Fibroblast of lung (primary cell): ENCODE data around the gene ATXN1L. TPM values are rescaled to one million over a fixed set of nuclear protein-coding genes. Genes with fewer than 3 reads are reported as not detected.

ENCODE experiments used
- DNase-seq, 2 donors: peaks; one replicate each; pipeline versions ENCODE4 v3.0.0 to v3.0.0-alpha.2; 2010; ENCODE audit warnings: low read depth in 2 of 2
- H2AFZ ChIP-seq: 2 replicates; pipeline ENCODE4 v1.5.1; 2012; ENCODE audit warnings: low read length, control low read depth, inconsistent platforms
- H3K27ac ChIP-seq: 2 replicates; pipeline ENCODE4 v1.5.1; 2011; ENCODE audit warnings: low read length, control low read depth; ENCODE audit not compliant: insufficient read depth
- H3K27me3 ChIP-seq: 2 replicates; pipeline ENCODE4 v1.5.1; 2011; ENCODE audit warnings: mild to moderate bottlenecking, low read length; ENCODE audit not compliant: control insufficient read depth, insufficient read depth
- H3K36me3 ChIP-seq: 2 replicates; pipeline ENCODE4 v1.5.1; 2011; ENCODE audit warnings: low read length; ENCODE audit not compliant: control insufficient read depth, insufficient read depth
- H3K4me1 ChIP-seq: 2 replicates; pipeline ENCODE4 v1.5.1; 2011; ENCODE audit warnings: low read length; ENCODE audit not compliant: control insufficient read depth, insufficient read depth; ENCODE audit errors: extremely low read depth
- H3K4me2 ChIP-seq: 2 replicates; pipeline ENCODE4 v1.5.1; 2011; ENCODE audit warnings: low read length, control low read depth; ENCODE audit not compliant: insufficient read depth; ENCODE audit errors: extremely low read depth
- H3K4me3 ChIP-seq, 4 experiments: fragments of 200-600 bp in 1 of 4; sonication (generic) in 1 of 4; replicated peaks in 1 of 4; 2 replicates each; pipeline ENCODE4 v1.5.1; 2011 to 2016; ENCODE audit warnings: low read length in 4 of 4, low read depth in 3 of 4, mild to moderate bottlenecking in 3 of 4, control low read depth in 2 of 4, inconsistent platforms in 1 of 4, mixed read lengths in 1 of 4; ENCODE audit not compliant: insufficient read depth in 1 of 4; ENCODE audit errors: control extremely low read depth in 1 of 4
- H3K79me2 ChIP-seq: 2 replicates; pipeline ENCODE4 v1.5.1; 2012; ENCODE audit warnings: mild to moderate bottlenecking, low read length, inconsistent platforms; ENCODE audit not compliant: control insufficient read depth, insufficient read depth
- H3K9ac ChIP-seq: 2 replicates; pipeline ENCODE4 v1.5.1; 2011; ENCODE audit warnings: mild to moderate bottlenecking, low read length, control low read depth; ENCODE audit not compliant: insufficient read depth
- H3K9me3 ChIP-seq: 2 replicates; pipeline ENCODE4 v1.5.1; 2012; ENCODE audit warnings: low read depth, low read length; ENCODE audit not compliant: control insufficient read depth, insufficient read depth
- H4K20me1 ChIP-seq: 2 replicates; pipeline ENCODE4 v1.5.1; 2011; ENCODE audit warnings: low read length; ENCODE audit not compliant: control insufficient read depth, insufficient read depth; ENCODE audit errors: extremely low read depth
- EZH2 ChIP-seq: IDR thresholded peaks from 2 replicates; pipeline ENCODE4 v1.5.1; 2012; ENCODE audit warnings: low read length, control low read depth, mild to moderate bottlenecking; ENCODE audit errors: missing control alignments
- polyA plus RNA-seq, 2 donors: library from polyadenylated mRNA; depleted of rRNA in 1 of 2; stranded (reverse) in 1 of 2; unstranded in 1 of 2; fragments of >200 nt; gene quantifications; 2 replicates each; pipeline ENCODE4 v1.2.1, GENCODE V29; 2011 to 2012; ENCODE audit warnings: missing spikeins in 1 of 2
- total RNA-seq: library from RNA; depleted of rRNA; stranded (reverse); fragments of >200 nt; gene quantifications from 2 replicates; pipeline ENCODE4 v1.2.1, GENCODE V29; 2014
- TF ChIP-seq, protein P1 (sequence below), 2 donors: IDR thresholded peaks in 1 of 2; conservative IDR thresholded peaks in 1 of 2; 1 replicate in 1 of 2; 2 replicates in 1 of 2; pipeline ENCODE4 v1.5.1; 2011 to 2012; ENCODE audit warnings: low read length in 2 of 2, control low read depth in 1 of 2, inconsistent platforms in 1 of 2, low read depth in 1 of 2, mild to moderate bottlenecking in 1 of 2

Gene ATXN1L
- total and polyA plus RNA-seq, 2 donors (not counting 1 experiment from before 2014, with no cell fraction given), result 11.5 to 13.2 TPM

DNA sequence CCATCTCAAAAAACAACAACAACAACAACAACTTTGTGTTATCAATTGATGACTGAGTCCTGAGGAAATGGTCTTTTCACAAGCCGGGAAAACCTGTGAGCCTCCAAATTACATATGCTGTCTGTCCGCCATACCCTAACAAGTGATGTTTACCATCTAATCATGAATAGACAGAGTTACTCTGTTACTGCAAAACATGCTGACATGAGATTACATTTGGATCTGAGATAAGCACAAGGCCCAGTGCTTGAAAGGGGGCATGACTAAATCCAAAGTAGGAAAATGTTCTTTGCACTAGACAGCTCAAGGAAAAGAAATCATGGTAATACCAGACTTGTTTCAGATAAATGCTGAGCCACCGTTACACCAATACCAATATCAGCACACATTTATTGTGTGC lies 8.6 kb upstream of the ATXN1L start:
- H3K9me3 ChIP-seq, result no peaks in the 10 kb centered on the region
- no peak overlapping the region for H3K27ac ChIP-seq
- no peaks in the 10 kb centered on the region for H3K79me2 ChIP-seq
- H3K4me1 ChIP-seq, result no peaks in the 10 kb centered on the region
- H4K20me1 ChIP-seq, result no peaks in the 10 kb centered on the region
- no peak for TF ChIP-seq EZH2
- TF ChIP-seq, protein P1, sequence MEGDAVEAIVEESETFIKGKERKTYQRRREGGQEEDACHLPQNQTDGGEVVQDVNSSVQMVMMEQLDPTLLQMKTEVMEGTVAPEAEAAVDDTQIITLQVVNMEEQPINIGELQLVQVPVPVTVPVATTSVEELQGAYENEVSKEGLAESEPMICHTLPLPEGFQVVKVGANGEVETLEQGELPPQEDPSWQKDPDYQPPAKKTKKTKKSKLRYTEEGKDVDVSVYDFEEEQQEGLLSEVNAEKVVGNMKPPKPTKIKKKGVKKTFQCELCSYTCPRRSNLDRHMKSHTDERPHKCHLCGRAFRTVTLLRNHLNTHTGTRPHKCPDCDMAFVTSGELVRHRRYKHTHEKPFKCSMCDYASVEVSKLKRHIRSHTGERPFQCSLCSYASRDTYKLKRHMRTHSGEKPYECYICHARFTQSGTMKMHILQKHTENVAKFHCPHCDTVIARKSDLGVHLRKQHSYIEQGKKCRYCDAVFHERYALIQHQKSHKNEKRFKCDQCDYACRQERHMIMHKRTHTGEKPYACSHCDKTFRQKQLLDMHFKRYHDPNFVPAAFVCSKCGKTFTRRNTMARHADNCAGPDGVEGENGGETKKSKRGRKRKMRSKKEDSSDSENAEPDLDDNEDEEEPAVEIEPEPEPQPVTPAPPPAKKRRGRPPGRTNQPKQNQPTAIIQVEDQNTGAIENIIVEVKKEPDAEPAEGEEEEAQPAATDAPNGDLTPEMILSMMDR (conservative IDR thresholded peaks at IDR 0.05 in 1 of 2, IDR thresholded peaks at IDR 0.05 in 1 of 2; ENCODE audit: low read depth in 1 of 2, low read length in 2 of 2), result no peak
- DNase-seq, result no peak
- H2AFZ ChIP-seq, result no peak overlapping the region
- H3K4me2 ChIP-seq, result no peak overlapping the region
- no peaks in the 10 kb centered on the region for H3K36me3 ChIP-seq
- no peak overlapping the region for H3K4me3 ChIP-seq
- H3K27me3 ChIP-seq, result no peaks in the 10 kb centered on the region
- H3K9ac ChIP-seq, result no peak overlapping the region

DNA sequence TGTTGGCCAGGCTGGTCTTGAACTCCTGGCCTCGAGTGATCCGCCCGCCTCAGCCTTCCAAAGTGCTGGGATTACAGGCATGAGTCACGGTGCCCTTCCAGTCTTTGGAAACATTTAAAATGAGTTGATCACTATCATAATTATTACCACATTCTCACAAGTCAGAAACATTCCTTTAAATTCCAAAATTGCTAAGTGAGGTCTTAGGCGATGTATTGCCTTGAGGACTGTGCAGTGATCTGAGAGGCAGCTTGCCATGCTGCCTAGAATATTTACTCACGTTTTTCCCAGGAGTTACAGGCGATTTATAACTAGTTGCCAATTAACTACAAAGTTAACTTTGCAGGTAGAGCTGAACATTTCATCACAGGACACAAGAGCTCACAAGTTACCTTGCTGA lies 5.7 kb upstream of the ATXN1L start:
- TF ChIP-seq, protein P1 (conservative IDR thresholded peaks at IDR 0.05 in 1 of 2, IDR thresholded peaks at IDR 0.05 in 1 of 2; ENCODE audit: low read depth in 1 of 2, low read length in 2 of 2), result no peak
- Histone ChIP-seq H3K4me1 (no peaks in the 10 kb centered on the region), H3K36me3 (no peaks in the 10 kb centered on the region), H2AFZ (no peak overlapping the region), H3K27me3 (no peaks in the 10 kb centered on the region), H3K9me3 (no peaks in the 10 kb centered on the region), H3K27ac (no peak overlapping the region), H3K79me2 (no peaks in the 10 kb centered on the region), H3K4me3 (no peak overlapping the region), H3K4me2 (no peak overlapping the region), H3K9ac (no peak overlapping the region), H4K20me1 (no peaks in the 10 kb centered on the region)
- peak in 1 of 2 donors; percentile 7 for DNase-seq

DNA sequence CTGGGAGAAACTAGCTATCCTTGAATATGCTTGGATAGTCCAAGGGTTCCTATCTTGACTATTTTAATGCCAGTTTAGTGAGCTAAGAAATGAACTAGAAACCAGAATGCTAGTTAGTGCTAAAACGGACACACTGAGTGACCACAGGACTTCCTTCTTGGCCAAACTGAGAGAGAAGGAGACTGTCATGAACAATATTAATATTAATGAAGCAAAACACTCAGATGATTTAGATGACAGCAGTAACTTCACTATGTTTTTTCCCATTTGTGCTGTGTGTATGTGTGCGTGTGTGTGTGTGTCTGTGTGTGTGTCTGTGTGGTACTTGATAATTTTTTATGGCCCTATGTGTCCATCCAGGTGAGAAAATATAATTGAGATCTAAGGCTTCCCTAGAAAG lies 2.2 kb upstream of the ATXN1L start:
- H3K27me3 ChIP-seq, result no peaks in the 10 kb centered on the region
- H4K20me1 ChIP-seq, result no peaks in the 10 kb centered on the region
- H3K4me1 ChIP-seq, result peaks cover 6% of the 10 kb centered on the region
- no peak for DNase-seq
- H2AFZ ChIP-seq, result no peak overlapping the region
- H3K4me2 ChIP-seq, result no peak overlapping the region
- peaks cover 23% of the 10 kb centered on the region for H3K79me2 ChIP-seq
- no peaks in the 10 kb centered on the region for H3K9me3 ChIP-seq
- no peak overlapping the region for H3K9ac ChIP-seq
- no peaks in the 10 kb centered on the region for H3K36me3 ChIP-seq
- no peak overlapping the region for H3K27ac ChIP-seq
- no peak for TF ChIP-seq EZH2
- TF ChIP-seq, protein P1 (conservative IDR thresholded peaks at IDR 0.05 in 1 of 2, IDR thresholded peaks at IDR 0.05 in 1 of 2; ENCODE audit: low read depth in 1 of 2, low read length in 2 of 2), result no peak
- no peak overlapping the region for H3K4me3 ChIP-seq
